IMR-90 (cell line): Measurements from ENCODE around the gene SLC7A6. TPM values are rescaled to one million over a fixed set of nuclear protein-coding genes. Genes with fewer than 3 reads are reported as not detected.
A peak's percentile ranks its signal among the peaks of the same experiment; 100 is the strongest.

Experiments used
- ATAC-seq: fragments of 200-7000 bp; cut with Tn5 transposase; 2 replicates; pipeline ENCODE4 v1.9.1; 2020; ENCODE audit warnings: low read depth, mild to moderate bottlenecking, moderate library complexity
- BruUV-seq: library from RNA; stranded (reverse); fragments of 400-500 nt; replicated peaks from 2 replicates; lab custom pipeline; 2021; lab: Mats Ljungman, UMichigan
- CTCF ChIA-PET: fragments of 300-600 bp; formaldehyde crosslinking; extraction: SDS; loops from one replicate; lab custom pipeline; 2021; ENCODE audit warnings: antibody characterized with exemption; lab: Yijun Ruan, JAX
- POLR2A ChIA-PET: fragments of 300-600 bp; sonication (Branson Sonifier 250); formaldehyde crosslinking; loops from one replicate; lab custom pipeline; 2022; ENCODE audit warnings: antibody characterized with exemption; ENCODE audit not compliant: unreplicated experiment; lab: Charles Lee
- DNase-seq: peaks from one replicate; pipeline ENCODE4 v3.0.0; 2013
- H2AFZ ChIP-seq: replicated peaks from 2 replicates; pipeline ENCODE3; 2013; ENCODE audit warnings: low read length, mild to moderate bottlenecking; ENCODE audit not compliant: poor library complexity
- H2AK5ac ChIP-seq: 2 replicates; pipeline ENCODE4 v1.6.1; 2013; ENCODE audit warnings: low read depth, low read length, inconsistent platforms
- H2AK9ac ChIP-seq: replicated peaks from 2 replicates; pipeline ENCODE3; 2013; ENCODE audit warnings: mild to moderate bottlenecking, low read depth, low read length, moderate library complexity; ENCODE audit not compliant: poor library complexity
- H2BK120ac ChIP-seq: 2 replicates; pipeline ENCODE4 v1.6.1; 2013; ENCODE audit warnings: low read depth, low read length, inconsistent platforms
- H2BK15ac ChIP-seq: 3 replicates; pipeline ENCODE4 v1.6.1; 2013; ENCODE audit warnings: low read depth, low read length, inconsistent platforms
- H2BK20ac ChIP-seq: 2 replicates; pipeline ENCODE4 v1.6.1; 2013; ENCODE audit warnings: low read depth, mild to moderate bottlenecking, inconsistent platforms, low read length, moderate library complexity
- H2BK5ac ChIP-seq: 2 replicates; pipeline ENCODE4 v1.6.1; 2013; ENCODE audit warnings: mild to moderate bottlenecking, low read depth, low read length, inconsistent platforms; ENCODE audit not compliant: poor library complexity, severe bottlenecking
- H3K14ac ChIP-seq: replicated peaks from 2 replicates; pipeline ENCODE4 v1.6.1; 2013; ENCODE audit warnings: low read depth, low read length, inconsistent platforms
- H3K18ac ChIP-seq: 2 replicates; pipeline ENCODE4 v1.6.1; 2013; ENCODE audit warnings: low read depth, low read length, control low read depth
- H3K23ac ChIP-seq: 2 replicates; pipeline ENCODE4 v1.6.1; 2013; ENCODE audit warnings: low read depth, low read length, inconsistent platforms
- H3K27ac ChIP-seq: 2 replicates; pipeline ENCODE4 v1.5.1; 2013; ENCODE audit warnings: mild to moderate bottlenecking, control low read depth, low read length; ENCODE audit not compliant: insufficient read depth
- H3K27me3 ChIP-seq: 2 replicates; pipeline ENCODE4 v1.6.1; 2013; ENCODE audit warnings: low read length; ENCODE audit not compliant: control insufficient read depth, insufficient read depth
- H3K36me3 ChIP-seq: 2 replicates; pipeline ENCODE4 v1.6.1; 2013; ENCODE audit warnings: low read length, mixed read lengths; ENCODE audit not compliant: control insufficient read depth, insufficient read depth
- H3K4ac ChIP-seq: 2 replicates; pipeline ENCODE4 v1.6.1; 2013; ENCODE audit warnings: low read depth, low read length, inconsistent platforms
- H3K4me1 ChIP-seq: 2 replicates; pipeline ENCODE4 v1.6.1; 2013; ENCODE audit warnings: low read length, mixed read lengths; ENCODE audit not compliant: control insufficient read depth, insufficient read depth
- H3K4me2 ChIP-seq: 2 replicates; pipeline ENCODE4 v1.6.1; 2013; ENCODE audit warnings: low read depth, mild to moderate bottlenecking, control low read depth, low read length, moderate library complexity
- H3K4me3 ChIP-seq: 2 replicates; pipeline ENCODE4 v1.5.1; 2013; ENCODE audit warnings: low read depth, mild to moderate bottlenecking, control low read depth, low read length, moderate library complexity; ENCODE audit not compliant: insufficient read depth
- H3K56ac ChIP-seq: 2 replicates; pipeline ENCODE4 v1.6.1; 2013; ENCODE audit warnings: low read length, inconsistent platforms; ENCODE audit not compliant: insufficient read depth; ENCODE audit errors: extremely low read depth
- H3K79me1 ChIP-seq, 2 experiments: 2 replicates each; pipeline ENCODE4 v1.6.1; 2013; ENCODE audit warnings: low read length in 2 of 2, inconsistent platforms in 1 of 2, low read depth in 1 of 2
- H3K9ac ChIP-seq: 2 replicates; pipeline ENCODE4 v1.6.1; 2013; ENCODE audit warnings: low read depth, low read length, control low read depth
- H3K9me1 ChIP-seq: 2 replicates; pipeline ENCODE4 v1.6.1; 2013; ENCODE audit warnings: low read length, inconsistent platforms; ENCODE audit not compliant: insufficient read depth
- H3K9me3 ChIP-seq: 2 replicates; pipeline ENCODE4 v1.6.1; 2013; ENCODE audit warnings: low read length; ENCODE audit not compliant: control insufficient read depth, insufficient read depth
- H4K20me1 ChIP-seq: 2 replicates; pipeline ENCODE4 v1.6.1; 2013; ENCODE audit warnings: low read length, inconsistent platforms; ENCODE audit not compliant: insufficient read depth
- H4K5ac ChIP-seq: 2 replicates; pipeline ENCODE4 v1.6.1; 2013; ENCODE audit warnings: mild to moderate bottlenecking, low read depth, low read length, control low read depth
- H4K8ac ChIP-seq, 2 experiments: 2 replicates each; pipeline ENCODE4 v1.6.1; 2013; ENCODE audit warnings: low read depth in 2 of 2, low read length in 2 of 2, control low read depth in 1 of 2, inconsistent platforms in 1 of 2
- H4K91ac ChIP-seq: 2 replicates; pipeline ENCODE4 v1.6.1; 2013; ENCODE audit warnings: low read depth, low read length, inconsistent platforms; ENCODE audit not compliant: insufficient read depth
- CEBPB ChIP-seq: IDR thresholded peaks from 2 replicates; pipeline ENCODE4 v1.6.1; 2012; ENCODE audit warnings: low read depth, low read length, improper control_type of control experiment
- CHD1 ChIP-seq: IDR thresholded peaks from 2 replicates; pipeline ENCODE4 v1.6.1; 2012; ENCODE audit warnings: low read depth, low read length, improper control_type of control experiment
- FOS ChIP-seq: fragments of 150-350 bp; IDR thresholded peaks from 2 replicates; pipeline ENCODE4 v1.6.1; 2016; ENCODE audit warnings: low read depth, low read length
- MXI1 ChIP-seq: IDR thresholded peaks from 2 replicates; pipeline ENCODE4 v1.6.1; 2012; ENCODE audit warnings: low read depth, mild to moderate bottlenecking, low read length, moderate library complexity, borderline replicate concordance
- POLR2A ChIP-seq: IDR thresholded peaks from 2 replicates; pipeline ENCODE4 v1.6.1; 2012; ENCODE audit warnings: mild to moderate bottlenecking, low read depth, low read length
- RCOR1 ChIP-seq: IDR thresholded peaks from 2 replicates; pipeline ENCODE4 v1.6.1; 2012; ENCODE audit warnings: mild to moderate bottlenecking, low read length, improper control_type of control experiment; ENCODE audit not compliant: insufficient replicate concordance
- RFX5 ChIP-seq: IDR thresholded peaks from 2 replicates; pipeline ENCODE4 v1.8.0; 2012; ENCODE audit warnings: low read depth, mild to moderate bottlenecking, low read length, moderate library complexity
- SMC3 ChIP-seq: fragments of 150-350 bp; IDR thresholded peaks from 2 replicates; pipeline ENCODE4 v1.6.1; 2016; ENCODE audit warnings: low read depth, mild to moderate bottlenecking, antibody characterized with exemption, low read length, moderate library complexity
- WGBS, 2 experiments: methylation state at CpG; one replicate each; pipeline versions ENCODE4 v1.1.5 to v1.1.7; 2013; ENCODE audit warnings: missing lambda C conversion rate in 2 of 2; ENCODE audit not compliant: insufficient read length in 1 of 2; ENCODE audit errors: extremely low coverage in 2 of 2; 5-methylcytosine and 5-hydroxymethylcytosine counted together
- dilution Hi-C: fragments of 300-500 bp; cut with HindIII; formaldehyde crosslinking; loops from one replicate; pipeline ENCODE4 v1.14.3; 2018; ENCODE audit warnings: low sequenced_read_pairs; ENCODE audit not compliant: unreplicated experiment
- in situ Hi-C: fragments of 300-500 bp; cut with MboI; formaldehyde crosslinking; loops from 3 replicates; pipeline ENCODE4 v1.14.3; 2019; ENCODE audit warnings: low sequenced_read_pairs, inconsistent platforms, mixed read lengths
- intact Hi-C: fragments of 100-400 bp; cut with micrococcal nuclease; formaldehyde crosslinking; loops from 2 replicates; pipeline ENCODE4 v1.10.0; 2022
- polyA plus RNA-seq, 3 experiments: library from polyadenylated mRNA; depleted of rRNA; stranded (reverse); fragments of >200 nt; gene quantifications; 2 replicates each; pipeline ENCODE4 v1.2.3, GENCODE V29; 2012; ENCODE audit warnings: low replicate concordance in 1 of 3
- total RNA-seq: library from RNA; depleted of rRNA; stranded (reverse); fragments of >200 nt; gene quantifications from 2 replicates; pipeline ENCODE4 v1.2.3, GENCODE V29; 2012
- TF ChIP-seq, protein P1 (sequence below): fragments of 150-350 bp; IDR thresholded peaks from 2 replicates; pipeline ENCODE4 v1.6.1; 2016; ENCODE audit warnings: low read depth, mild to moderate bottlenecking, low read length, moderate library complexity, borderline replicate concordance
- TF ChIP-seq, protein P2 (sequence below): fragments of 150-350 bp; IDR thresholded peaks from 2 replicates; pipeline ENCODE4 v1.6.1; 2017; ENCODE audit warnings: mild to moderate bottlenecking, antibody characterized with exemption, low read length, low read depth

The SLC7A6 gene
- total and polyA plus RNA-seq, 2 of the 4 experiments (the other 2 are of a cell fraction): 29.4 to 36.1 TPM

DNA sequence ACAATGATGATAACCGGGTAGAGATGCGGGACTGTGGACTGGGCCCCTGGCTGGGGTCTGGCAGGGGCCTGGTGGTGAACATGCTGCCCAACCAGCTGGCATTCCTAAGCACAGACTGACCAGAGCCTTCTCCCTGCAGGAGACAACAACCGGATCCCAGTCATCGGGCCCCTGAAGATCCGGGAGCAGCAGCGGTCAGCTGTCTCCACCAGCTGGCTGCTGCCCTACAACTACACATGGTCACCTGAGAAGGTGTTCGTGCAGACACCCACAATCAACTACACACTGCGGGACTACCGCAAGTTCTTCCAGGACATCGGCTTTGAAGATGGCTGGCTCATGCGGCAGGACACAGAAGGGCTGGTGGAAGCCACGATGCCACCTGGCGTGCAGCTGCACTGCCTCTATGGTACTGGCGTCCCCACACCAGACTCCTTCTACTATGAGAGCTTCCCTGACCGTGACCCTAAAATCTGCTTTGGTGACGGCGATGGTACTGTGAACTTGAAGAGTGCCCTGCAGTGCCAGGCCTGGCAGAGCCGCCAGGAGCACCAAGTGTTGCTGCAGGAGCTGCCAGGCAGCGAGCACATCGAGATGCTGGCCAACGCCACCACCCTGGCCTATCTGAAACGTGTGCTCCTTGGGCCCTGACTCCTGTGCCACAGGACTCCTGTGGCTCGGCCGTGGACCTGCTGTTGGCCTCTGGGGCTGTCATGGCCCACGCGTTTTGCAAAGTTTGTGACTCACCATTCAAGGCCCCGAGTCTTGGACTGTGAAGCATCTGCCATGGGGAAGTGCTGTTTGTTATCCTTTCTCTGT is 5.1 kb upstream of the SLC7A6 start:
- ChIA-PET CTCF (interaction anchor here (0.6 to 1.4 kb wide), 2 partner anchors 56 to 69 kb away, joined by 3 to 4 read pairs; no protein-coding TSS in a partner anchor), POLR2A (no interaction called here)
- intact Hi-C loops: no loop called here
- Histone ChIP-seq H4K8ac (no peak overlapping the region), H3K56ac (no peak overlapping the region), H4K91ac (no peak overlapping the region), H4K20me1 (no peaks in the 10 kb centered on the region), H4K5ac (no peak overlapping the region), H3K9me1 (peaks cover 5% of the 10 kb centered on the region; the same call in 1 of the 2 replicates), H3K27ac (no peak overlapping the region), H2BK20ac (no peak overlapping the region), H2AFZ (peak overlapping the region; percentile 29), H3K14ac (no peak overlapping the region), H3K18ac (no peak overlapping the region), H3K79me1 (peaks cover 0 to 23% of the 10 kb centered on the region in 2 experiments; a peak in 3 of 4 replicates), H3K23ac (no peak overlapping the region), H3K4ac (no peak overlapping the region), H3K27me3 (no peaks in the 10 kb centered on the region), H2BK15ac (no peak overlapping the region), H3K4me2 (no peak overlapping the region), H2BK120ac (no peak overlapping the region), H2AK9ac (peak overlapping the region; percentile 51), H3K9ac (no peak overlapping the region), H3K4me1 (peaks cover 18% of the 10 kb centered on the region), H2AK5ac (no peak overlapping the region), H3K9me3 (no peaks in the 10 kb centered on the region), H3K4me3 (no peak overlapping the region), H3K36me3 (peaks cover 13% of the 10 kb centered on the region), H2BK5ac (no peak overlapping the region)
- no peak for ATAC-seq
- DNase-seq: peak; percentile 13
- no peak for TF ChIP-seq CEBPB
- TF ChIP-seq RCOR1: no peak
- TF ChIP-seq, protein P1, sequence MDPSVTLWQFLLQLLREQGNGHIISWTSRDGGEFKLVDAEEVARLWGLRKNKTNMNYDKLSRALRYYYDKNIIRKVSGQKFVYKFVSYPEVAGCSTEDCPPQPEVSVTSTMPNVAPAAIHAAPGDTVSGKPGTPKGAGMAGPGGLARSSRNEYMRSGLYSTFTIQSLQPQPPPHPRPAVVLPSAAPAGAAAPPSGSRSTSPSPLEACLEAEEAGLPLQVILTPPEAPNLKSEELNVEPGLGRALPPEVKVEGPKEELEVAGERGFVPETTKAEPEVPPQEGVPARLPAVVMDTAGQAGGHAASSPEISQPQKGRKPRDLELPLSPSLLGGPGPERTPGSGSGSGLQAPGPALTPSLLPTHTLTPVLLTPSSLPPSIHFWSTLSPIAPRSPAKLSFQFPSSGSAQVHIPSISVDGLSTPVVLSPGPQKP: no peak
- TF ChIP-seq MXI1: no peak
- TF ChIP-seq, protein P2, sequence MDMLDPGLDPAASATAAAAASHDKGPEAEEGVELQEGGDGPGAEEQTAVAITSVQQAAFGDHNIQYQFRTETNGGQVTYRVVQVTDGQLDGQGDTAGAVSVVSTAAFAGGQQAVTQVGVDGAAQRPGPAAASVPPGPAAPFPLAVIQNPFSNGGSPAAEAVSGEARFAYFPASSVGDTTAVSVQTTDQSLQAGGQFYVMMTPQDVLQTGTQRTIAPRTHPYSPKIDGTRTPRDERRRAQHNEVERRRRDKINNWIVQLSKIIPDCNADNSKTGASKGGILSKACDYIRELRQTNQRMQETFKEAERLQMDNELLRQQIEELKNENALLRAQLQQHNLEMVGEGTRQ: no peak
- TF ChIP-seq FOS: no peak
- TF ChIP-seq SMC3: no peak
- TF ChIP-seq POLR2A: no peak
- no peak for TF ChIP-seq CHD1
- TF ChIP-seq RFX5: no peak
- WGBS, 2 experiments: 86% methylated on average over 17 of the region's 27 CpGs; no CpG with 5 or more reads in 1 of the 2 experiments
- no TSS peak for BruUV-seq
- dilution Hi-C loops: no loop called here
- in situ Hi-C loops: no loop called here
